HepG2 (cell line): ENCODE data around the gene PSMB3. TPM values are rescaled to one million over a fixed set of nuclear protein-coding genes. Genes with fewer than 3 reads are reported as not detected.

Experiments
- ATAC-seq: fragments of 200-7000 bp; cut with Tn5 transposase; 3 replicates; pipeline ENCODE4 v1.9.1; 2020; ENCODE audit warnings: mild to moderate bottlenecking, moderate library complexity
- BruUV-seq: library from RNA; stranded (reverse); fragments of 400-500 nt; replicated peaks from 2 replicates; lab custom pipeline; 2021; lab: Mats Ljungman, UMichigan
- CTCF ChIA-PET: fragments of 300-600 bp; formaldehyde crosslinking; extraction: SDS; loops from one replicate; lab custom pipeline; 2021; ENCODE audit warnings: low total read pairs, inconsistent platforms, low intra/inter-chr PET ratio; lab: Yijun Ruan, JAX
- POLR2A ChIA-PET: fragments of 350-600 bp; sonication (Branson Sonifier 250); formaldehyde crosslinking; loops from one replicate; lab custom pipeline; 2020; ENCODE audit warnings: antibody characterized with exemption, inconsistent platforms; lab: Yijun Ruan, JAX
- DNase-seq: peaks from one replicate; pipeline ENCODE4 v3.0.0-alpha.2; 2015; ENCODE audit warnings: low spot score
- FAIRE-seq: peaks from 3 replicates; lab custom pipeline; 2011; peaks lifted over from hg19 to GRCh38; lab: Jason Lieb, UNC
- H2AFZ ChIP-seq: one replicate; pipeline ENCODE4 v1.6.1; 2011; ENCODE audit warnings: low read length, inconsistent platforms
- H3K27ac ChIP-seq: fragments of 300-600 bp; 3 replicates; pipeline ENCODE4 v1.8.0; 2011; ENCODE audit warnings: mixed run types, mild to moderate bottlenecking, mixed read lengths, low read length, inconsistent platforms; ENCODE audit not compliant: insufficient read depth; ENCODE audit errors: extremely low read length
- H3K27me3 ChIP-seq, 2 experiments: fragments of 200-600 bp in 1 of 2; 2 replicates in 1 of 2; 3 replicates in 1 of 2; pipeline versions ENCODE4 v1.6.0 to v1.8.0; 2011; ENCODE audit warnings: low read length in 2 of 2, mild to moderate bottlenecking in 2 of 2, moderate library complexity in 2 of 2, inconsistent platforms in 1 of 2; ENCODE audit not compliant: insufficient read depth in 2 of 2, control insufficient read depth in 1 of 2
- H3K36me3 ChIP-seq, 2 experiments: fragments of 200-600 bp in 1 of 2; replicated peaks in 1 of 2; 2 replicates in 1 of 2; 3 replicates in 1 of 2; pipeline versions ENCODE4 v1.5.1 to v1.8.0; 2011; ENCODE audit warnings: low read length in 2 of 2, inconsistent platforms in 1 of 2; ENCODE audit not compliant: insufficient read depth in 2 of 2, control insufficient read depth in 1 of 2
- H3K4me1 ChIP-seq: 2 replicates; pipeline ENCODE4 v1.5.1; 2012; ENCODE audit warnings: low read length, inconsistent platforms; ENCODE audit not compliant: insufficient read depth
- H3K4me2 ChIP-seq: 2 replicates; pipeline ENCODE4 v1.6.0; 2011; ENCODE audit warnings: low read depth, low read length, inconsistent platforms
- H3K4me3 ChIP-seq, 3 experiments: fragments of 200-600 bp in 1 of 3; sonication (generic), shearing (Covaris generic) in 1 of 3; replicated peaks in 1 of 3; 2 replicates each; pipeline ENCODE4 v1.5.1; 2011 to 2016; ENCODE audit warnings: low read length in 3 of 3, inconsistent platforms in 2 of 3, low read depth in 2 of 3, mild to moderate bottlenecking in 2 of 3, control low read depth in 1 of 3, mixed read lengths in 1 of 3; ENCODE audit not compliant: insufficient read depth in 1 of 3
- H3K79me2 ChIP-seq: one replicate; pipeline ENCODE4 v1.6.1; 2011; ENCODE audit warnings: low read length, inconsistent platforms; ENCODE audit not compliant: insufficient read depth
- H3K9ac ChIP-seq: 2 replicates; pipeline ENCODE4 v1.6.0; 2011; ENCODE audit warnings: mild to moderate bottlenecking, low read depth, low read length, inconsistent platforms; ENCODE audit not compliant: insufficient read depth
- H3K9me3 ChIP-seq: 2 replicates; pipeline ENCODE4 v1.5.1; 2012; ENCODE audit warnings: mild to moderate bottlenecking, low read length
- H4K20me1 ChIP-seq: 2 replicates; pipeline ENCODE4 v1.6.0; 2011; ENCODE audit warnings: inconsistent platforms, mild to moderate bottlenecking, low read length, moderate library complexity; ENCODE audit not compliant: insufficient read depth
- TSC22D2 ChIP-seq: sonication (generic); formaldehyde crosslinking; IDR thresholded peaks from 2 replicates; pipeline ENCODE4 v1.5.1; 2020; ENCODE audit warnings: missing genetic modification reagents, mild to moderate bottlenecking, borderline replicate concordance
- ZNF7 ChIP-seq: IDR thresholded peaks from 2 replicates; pipeline ENCODE4 v1.6.1; 2016; ENCODE audit warnings: missing biosample characterization, missing genetic modification reagents
- ZNF850 ChIP-seq: sonication (generic); formaldehyde crosslinking; conservative IDR thresholded peaks from 2 replicates; pipeline ENCODE4 v1.9.0; 2021; ENCODE audit warnings: mild to moderate bottlenecking, missing genetic modification reagents
- WGBS: methylation state at CpG from one replicate; pipeline ENCODE4 v1.1.6; 2017; ENCODE audit warnings: low lambda C conversion rate; 5-methylcytosine and 5-hydroxymethylcytosine counted together
- in situ Hi-C: cut with HindIII; loops from 2 replicates; pipeline ENCODE4 v1.10.0; 2017; ENCODE audit warnings: low pct_unique_long_range_greater_than_20kb; ENCODE audit not compliant: extremely low pct_ligation_motif_present
- intact Hi-C: fragments of 100-400 bp; cut with micrococcal nuclease; formaldehyde crosslinking; loops from one replicate; pipeline ENCODE4 v1.10.0; 2022; ENCODE audit not compliant: unreplicated experiment
- polyA plus RNA-seq, 8 experiments: library from polyadenylated mRNA; depleted of rRNA in 3 of 8; stranded (reverse) in 7 of 8; unstranded in 1 of 8; fragments of >200 nt; fragmentation: Illumina TruSeq in 4 of 8; extraction: Trizol in 4 of 8; gene quantifications; 2 replicates each; pipeline versions ENCODE4 v1.2.1 to v1.2.3, GENCODE V29; 2011 to 2016; ENCODE audit warnings: low read depth in 4 of 8, missing spikeins in 1 of 8, mixed read lengths in 1 of 8; ENCODE audit not compliant: insufficient read depth in 1 of 8
- total RNA-seq, 5 experiments: library from RNA; depleted of rRNA; stranded (reverse); fragments of >200 nt; fragmentation: Illumina TruSeq; extraction: Trizol; gene quantifications; 2 replicates each; pipeline ENCODE4 v1.2.3, GENCODE V29; 2016; ENCODE audit warnings: low read depth in 1 of 5
- TF ChIP-seq, protein P1 (sequence below): sonication (generic); formaldehyde crosslinking; IDR thresholded peaks from 2 replicates; pipeline ENCODE4 v1.5.1; 2020; ENCODE audit warnings: mild to moderate bottlenecking, missing genetic modification reagents, moderate library complexity

PSMB3 gene
- total and polyA plus RNA-seq, 2 of the 13 experiments (the other 11 are each of a cell fraction or from before 2014, with no cell fraction given), result 366 to 517 TPM

DNA sequence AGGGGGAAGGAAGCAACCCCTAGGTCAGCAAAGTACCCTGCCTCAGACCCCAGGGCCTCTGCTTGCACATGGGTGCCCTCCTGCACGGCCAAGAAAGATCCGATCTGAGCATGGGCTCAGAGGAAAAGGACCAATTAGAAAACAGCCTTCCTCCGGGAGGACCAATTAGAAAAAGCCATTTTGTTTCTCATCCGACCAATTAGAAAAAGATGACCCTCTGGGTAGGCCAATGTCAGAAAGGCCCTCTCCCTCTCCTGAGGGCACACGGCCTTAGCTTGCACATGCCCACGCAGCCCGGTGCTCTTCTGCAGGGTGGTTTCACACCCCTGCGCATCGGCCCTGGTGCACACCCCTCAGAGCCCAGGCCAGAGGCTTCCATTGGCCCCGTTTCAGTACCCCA lies 27.5 kb upstream of the PSMB3 start:
- ChIA-PET CTCF (no interaction called here), POLR2A (interaction anchor here (1.1 to 5.5 kb wide), 3 partner anchors 15 to 51 kb away, joined by 3 to 38 read pairs (median 4); partner anchors contain the start of gene MLLT6)
- Histone ChIP-seq H3K36me3 (peaks cover 26 to 36% of the 10 kb centered on the region in 2 experiments; a peak in 4 of 5 replicates), H3K27me3 (no peaks in the 10 kb centered on the region), H3K4me3 (no peak overlapping the region), H3K4me2 (no peak overlapping the region), H3K79me2 (no peaks in the 10 kb centered on the region), H3K9ac (no peak overlapping the region), H3K27ac (no peak overlapping the region), H3K9me3 (no peaks in the 10 kb centered on the region), H3K4me1 (peaks cover 29% of the 10 kb centered on the region), H4K20me1 (no peaks in the 10 kb centered on the region), H2AFZ (no peak overlapping the region)
- FAIRE-seq (no peak), DNase-seq (no peak), ATAC-seq (no peak)
- in situ Hi-C loops, result no loop called here
- TF ChIP-seq, protein P1, sequence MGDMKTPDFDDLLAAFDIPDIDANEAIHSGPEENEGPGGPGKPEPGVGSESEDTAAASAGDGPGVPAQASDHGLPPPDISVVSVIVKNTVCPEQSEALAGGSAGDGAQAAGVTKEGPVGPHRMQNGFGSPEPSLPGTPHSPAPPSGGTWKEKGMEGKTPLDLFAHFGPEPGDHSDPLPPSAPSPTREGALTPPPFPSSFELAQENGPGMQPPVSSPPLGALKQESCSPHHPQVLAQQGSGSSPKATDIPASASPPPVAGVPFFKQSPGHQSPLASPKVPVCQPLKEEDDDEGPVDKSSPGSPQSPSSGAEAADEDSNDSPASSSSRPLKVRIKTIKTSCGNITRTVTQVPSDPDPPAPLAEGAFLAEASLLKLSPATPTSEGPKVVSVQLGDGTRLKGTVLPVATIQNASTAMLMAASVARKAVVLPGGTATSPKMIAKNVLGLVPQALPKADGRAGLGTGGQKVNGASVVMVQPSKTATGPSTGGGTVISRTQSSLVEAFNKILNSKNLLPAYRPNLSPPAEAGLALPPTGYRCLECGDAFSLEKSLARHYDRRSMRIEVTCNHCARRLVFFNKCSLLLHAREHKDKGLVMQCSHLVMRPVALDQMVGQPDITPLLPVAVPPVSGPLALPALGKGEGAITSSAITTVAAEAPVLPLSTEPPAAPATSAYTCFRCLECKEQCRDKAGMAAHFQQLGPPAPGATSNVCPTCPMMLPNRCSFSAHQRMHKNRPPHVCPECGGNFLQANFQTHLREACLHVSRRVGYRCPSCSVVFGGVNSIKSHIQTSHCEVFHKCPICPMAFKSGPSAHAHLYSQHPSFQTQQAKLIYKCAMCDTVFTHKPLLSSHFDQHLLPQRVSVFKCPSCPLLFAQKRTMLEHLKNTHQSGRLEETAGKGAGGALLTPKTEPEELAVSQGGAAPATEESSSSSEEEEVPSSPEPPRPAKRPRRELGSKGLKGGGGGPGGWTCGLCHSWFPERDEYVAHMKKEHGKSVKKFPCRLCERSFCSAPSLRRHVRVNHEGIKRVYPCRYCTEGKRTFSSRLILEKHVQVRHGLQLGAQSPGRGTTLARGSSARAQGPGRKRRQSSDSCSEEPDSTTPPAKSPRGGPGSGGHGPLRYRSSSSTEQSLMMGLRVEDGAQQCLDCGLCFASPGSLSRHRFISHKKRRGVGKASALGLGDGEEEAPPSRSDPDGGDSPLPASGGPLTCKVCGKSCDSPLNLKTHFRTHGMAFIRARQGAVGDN, result 0 out of 2 replicates have a peak, but pooled peaks have one; percentile 10
- TF ChIP-seq ZNF850 (CRISPR knock-in tag) (no peak), TSC22D2 (CRISPR knock-in tag) (no peak), ZNF7 (CRISPR knock-in tag) (no peak)
- 96% methylated on average over 10 of the region's 10 CpGs for WGBS
- intact Hi-C loops, result no loop called here
- BruUV-seq, result no TSS peak
